Activated B cell treated with CpG ODN at 0.5 μM for 24 hours (primary cell): Measurements from ENCODE around the gene PLCH2. TPM values are rescaled to one million over a fixed set of nuclear protein-coding genes. Genes with fewer than 3 reads are reported as not detected.

Experiments
- ATAC-seq: fragments of 200-7000 bp; cut with Tn5 transposase; one replicate; pipeline ENCODE4 v1.10.0; 2021; ENCODE audit warnings: low read depth, mild to moderate bottlenecking, moderate library complexity
- CTCF ChIA-PET: fragments of 350-600 bp; sonication (Branson Sonifier 250); formaldehyde crosslinking; loops from one replicate; lab custom pipeline; 2021; ENCODE audit warnings: antibody characterized with exemption; lab: Charles Lee
- POLR2A ChIA-PET: fragments of 350-600 bp; sonication (Branson Sonifier 250); formaldehyde crosslinking; loops from one replicate; lab custom pipeline; 2021; ENCODE audit warnings: antibody characterized with exemption; lab: Charles Lee
- DNase-seq: peaks from one replicate; pipeline ENCODE4 v3.0.0; 2022
- H3K27ac Mint-ChIP-seq: one replicate; pipeline ENCODE4 v1.8.0; 2020; ENCODE audit warnings: mixed read lengths
- H3K27me3 Mint-ChIP-seq: one replicate; pipeline ENCODE4 v1.8.0; 2021; ENCODE audit warnings: mixed read lengths
- H3K36me3 Mint-ChIP-seq: one replicate; pipeline ENCODE4 v1.8.0; 2021; ENCODE audit warnings: low read depth, mixed read lengths
- H3K4me1 Mint-ChIP-seq: one replicate; pipeline ENCODE4 v1.8.0; 2021; ENCODE audit warnings: mixed read lengths
- H3K4me3 Mint-ChIP-seq: one replicate; pipeline ENCODE4 v1.8.0; 2020; ENCODE audit warnings: mild to moderate bottlenecking, mixed read lengths
- H3K9me3 Mint-ChIP-seq: one replicate; pipeline ENCODE4 v1.8.0; 2020; ENCODE audit warnings: mixed read lengths
- CTCF ChIP-seq: fragments of 200-600 bp; IDR thresholded peaks from one replicate; pipeline ENCODE4 v1.8.0; 2022; ENCODE audit warnings: antibody characterized with exemption, mild to moderate bottlenecking
- intact Hi-C: fragments of 100-400 bp; cut with micrococcal nuclease; formaldehyde crosslinking; loops from one replicate; pipeline ENCODE4 v1.15.1; 2024
- total RNA-seq: library from RNA; stranded (reverse); gene quantifications from 2 replicates; pipeline ENCODE4 v1.2.3, GENCODE V29; 2022

The PLCH2 gene
- total RNA-seq, 1 donor from 2014 or later, result 6.1 TPM

- Mint-ChIP-seq H3K9me3 (no peaks in the 10 kb centered on the region), H3K27me3 (peaks cover 4% of the 10 kb centered on the region), H3K27ac (no peak overlapping the region), H3K4me3 (no peak overlapping the region), H3K4me1 (no peaks in the 10 kb centered on the region), H3K36me3 (no peaks in the 10 kb centered on the region)
- ChIA-PET POLR2A (no interaction called here), CTCF (no interaction called here)
- ATAC-seq, result no peak
- intact Hi-C loops, result no loop called here
- DNase-seq, result no peak
- TF ChIP-seq CTCF, result no peak
These were observed 14.9 kb upstream of the PLCH2 start for GRCh38 chr1:2460996-2461751.

- Mint-ChIP-seq H3K4me3 (no peak overlapping the region), H3K27ac (no peak overlapping the region), H3K9me3 (no peaks in the 10 kb centered on the region), H3K36me3 (no peaks in the 10 kb centered on the region), H3K4me1 (peaks cover 2% of the 10 kb centered on the region), H3K27me3 (peaks cover 6% of the 10 kb centered on the region)
- ChIA-PET POLR2A (no interaction called here), CTCF (no interaction called here)
- DNase-seq, result no peak
- ATAC-seq, result no peak
- no peak for TF ChIP-seq CTCF
- intact Hi-C loops, result no loop called here
These were observed 13.3 kb upstream of the PLCH2 start for GRCh38 chr1:2462819-2463218.

GRCh38 chr1:2463396-2463795 is 12.7 kb upstream of the PLCH2 start:
- POLR2A ChIA-PET, result no interaction called here
- DNase-seq (no peak), ATAC-seq (no peak)
- H3K9me3 Mint-ChIP-seq, result no peaks in the 10 kb centered on the region
- peaks cover 2% of the 10 kb centered on the region for H3K4me1 Mint-ChIP-seq
- no peak overlapping the region for H3K4me3 Mint-ChIP-seq
- peaks cover 6% of the 10 kb centered on the region for H3K27me3 Mint-ChIP-seq
- no peak for TF ChIP-seq CTCF
- H3K27ac Mint-ChIP-seq, result no peak overlapping the region
- H3K36me3 Mint-ChIP-seq, result no peaks in the 10 kb centered on the region
- CTCF ChIA-PET, result no interaction called here
- intact Hi-C loops, result no loop called here

- peaks cover 6% of the 10 kb centered on the region for H3K27me3 Mint-ChIP-seq
- DNase-seq (no peak), ATAC-seq (no peak)
- intact Hi-C loops, result no loop called here
- H3K36me3 Mint-ChIP-seq, result no peaks in the 10 kb centered on the region
- ChIA-PET POLR2A (no interaction called here), CTCF (no interaction called here)
- no peak overlapping the region for H3K27ac Mint-ChIP-seq
- H3K4me1 Mint-ChIP-seq, result peaks cover 11% of the 10 kb centered on the region
- H3K9me3 Mint-ChIP-seq, result no peaks in the 10 kb centered on the region
- no peak overlapping the region for H3K4me3 Mint-ChIP-seq
- TF ChIP-seq CTCF, result no peak
These were observed 10.5 kb upstream of the PLCH2 start for GRCh38 chr1:2465371-2466269.

- Mint-ChIP-seq H3K27ac (no peak overlapping the region), H3K9me3 (no peaks in the 10 kb centered on the region), H3K4me3 (no peak overlapping the region), H3K36me3 (no peaks in the 10 kb centered on the region), H3K27me3 (peaks cover 6% of the 10 kb centered on the region), H3K4me1 (peaks cover 17% of the 10 kb centered on the region)
- intact Hi-C loops, result no loop called here
- TF ChIP-seq CTCF, result no peak
- no peak for ATAC-seq
- CTCF ChIA-PET, result interaction anchor here (0.9 kb wide), 1 partner anchor 95 kb away, joined by 3 read pairs; no protein-coding TSS in a partner anchor
- POLR2A ChIA-PET, result no interaction called here
- no peak for DNase-seq
These were observed 9.8 kb upstream of the PLCH2 start for GRCh38 chr1:2466270-2466665.
